Tibial nerve (tissue), 4 donors: ENCODE measurements around the gene PSTPIP1. TPM values are rescaled to one million over a fixed set of nuclear protein-coding genes. Genes with fewer than 3 reads are reported as not detected.

Experiments used
- DNase-seq, 2 donors: peaks; one replicate each; pipeline ENCODE4 v3.0.0-alpha.2; 2019; ENCODE audit warnings: low spot score in 2 of 2
- H3K27ac ChIP-seq, 4 donors: fragments of 200-600 bp; sonication (generic) in 3 of 4; one replicate each; pipeline ENCODE4 v1.5.1; 2017 to 2019; ENCODE audit warnings: mild to moderate bottlenecking in 1 of 4
- H3K27me3 ChIP-seq, 2 donors: fragments of 200-600 bp; sonication (generic) in 1 of 2; one replicate each; pipeline versions ENCODE4 v1.5.1 to v1.6.0; 2017 to 2019
- H3K36me3 ChIP-seq, 3 donors: fragments of 200-600 bp; sonication (generic); one replicate each; pipeline ENCODE4 v1.5.1; 2018 to 2019
- H3K4me1 ChIP-seq, 4 donors: fragments of 200-600 bp; sonication (generic) in 3 of 4; one replicate each; pipeline ENCODE4 v1.5.1; 2017 to 2019
- H3K4me3 ChIP-seq, 4 donors: fragments of 200-600 bp; sonication (generic) in 3 of 4; one replicate each; pipeline ENCODE4 v1.5.1; 2017 to 2019; ENCODE audit warnings: mild to moderate bottlenecking in 1 of 4, moderate library complexity in 1 of 4
- H3K9me3 ChIP-seq, 4 donors: fragments of 200-600 bp; sonication (generic) in 3 of 4; one replicate each; pipeline ENCODE4 v1.5.1; 2017 to 2019
- EP300 ChIP-seq, 2 donors: sonication (generic); formaldehyde crosslinking; IDR thresholded peaks; one replicate each; pipeline ENCODE4 v1.6.1; 2017; ENCODE audit warnings: antibody characterized with exemption in 2 of 2, mild to moderate bottlenecking in 1 of 2
- POLR2A ChIP-seq, 2 donors: fragments of 450-650 bp; IDR thresholded peaks; one replicate each; pipeline ENCODE4 v1.6.1; 2017; ENCODE audit warnings: antibody characterized with exemption in 2 of 2, mild to moderate bottlenecking in 2 of 2, moderate library complexity in 2 of 2
- WGBS, 2 donors: methylation state at CpG; one replicate each; pipeline ENCODE4 v1.1.5; 2018; 5-methylcytosine and 5-hydroxymethylcytosine counted together
- total RNA-seq, 4 donors: library from RNA; depleted of rRNA; stranded (reverse); fragments of >200 nt; gene quantifications; one replicate each; pipeline ENCODE4 v1.1.0, GENCODE V29; 2016
- TF ChIP-seq, protein P1 (sequence below), 5 experiments: fragments of 200-600 bp in 3 of 5; fragments of 450-650 bp in 2 of 5; sonication (generic) in 3 of 5; IDR thresholded peaks; one replicate each; pipeline ENCODE4 v1.5.1; 2016 to 2019; ENCODE audit warnings: antibody characterized with exemption in 5 of 5, mild to moderate bottlenecking in 3 of 5, moderate library complexity in 2 of 5

The PSTPIP1 gene
- total RNA-seq, 4 donors from 2014 or later = 13.6 to 54.6 (median 19.3) TPM

DNA sequence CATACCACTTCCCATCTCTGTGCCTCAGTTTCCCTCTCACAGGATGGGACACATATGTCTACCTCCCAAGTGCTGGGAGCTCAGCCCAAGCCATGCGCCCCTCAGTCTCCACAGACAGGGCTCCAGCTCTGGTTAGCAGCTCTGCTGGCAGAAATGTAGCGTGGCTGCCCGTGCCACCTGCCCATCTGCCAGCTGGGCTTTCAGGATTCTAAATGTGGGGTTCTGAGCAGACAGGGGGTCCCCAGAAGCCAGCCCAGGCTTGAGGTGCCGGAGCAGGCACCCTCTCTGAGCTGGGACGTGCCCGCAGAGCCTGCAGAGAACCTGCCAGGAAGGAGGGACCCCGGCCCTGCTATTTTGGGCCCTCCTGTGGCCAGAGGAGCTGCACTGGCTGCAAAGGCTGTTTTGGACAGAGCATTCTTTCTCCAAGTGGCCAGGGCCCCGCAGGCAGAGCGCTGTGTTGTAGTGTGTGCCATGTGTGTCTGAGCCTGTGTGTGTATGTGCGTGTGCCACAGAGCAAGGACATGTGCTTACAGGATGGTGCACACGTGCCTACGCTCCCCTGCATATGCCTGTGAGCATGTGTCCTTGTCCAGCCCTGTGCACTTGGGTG lies 31.7 kb downstream of the PSTPIP1 start:
- no peaks in the 10 kb centered on the region for H3K9me3 ChIP-seq
- H3K4me1 ChIP-seq = peaks cover 0 to 33% (median 1%) of the 10 kb centered on the region in 4 donors
- H3K36me3 ChIP-seq = no peaks in the 10 kb centered on the region
- 86 to 96% methylated on average over 8 to 12 of the region's 12 CpGs for WGBS, 2 donors
- H3K27ac ChIP-seq = no peak overlapping the region
- no peak overlapping the region for H3K4me3 ChIP-seq
- H3K27me3 ChIP-seq = peaks cover 0 to 4% of the 10 kb centered on the region in 2 donors
- no peak for TF ChIP-seq POLR2A (IDR thresholded peaks at IDR 0.05)
- TF ChIP-seq, protein P1, sequence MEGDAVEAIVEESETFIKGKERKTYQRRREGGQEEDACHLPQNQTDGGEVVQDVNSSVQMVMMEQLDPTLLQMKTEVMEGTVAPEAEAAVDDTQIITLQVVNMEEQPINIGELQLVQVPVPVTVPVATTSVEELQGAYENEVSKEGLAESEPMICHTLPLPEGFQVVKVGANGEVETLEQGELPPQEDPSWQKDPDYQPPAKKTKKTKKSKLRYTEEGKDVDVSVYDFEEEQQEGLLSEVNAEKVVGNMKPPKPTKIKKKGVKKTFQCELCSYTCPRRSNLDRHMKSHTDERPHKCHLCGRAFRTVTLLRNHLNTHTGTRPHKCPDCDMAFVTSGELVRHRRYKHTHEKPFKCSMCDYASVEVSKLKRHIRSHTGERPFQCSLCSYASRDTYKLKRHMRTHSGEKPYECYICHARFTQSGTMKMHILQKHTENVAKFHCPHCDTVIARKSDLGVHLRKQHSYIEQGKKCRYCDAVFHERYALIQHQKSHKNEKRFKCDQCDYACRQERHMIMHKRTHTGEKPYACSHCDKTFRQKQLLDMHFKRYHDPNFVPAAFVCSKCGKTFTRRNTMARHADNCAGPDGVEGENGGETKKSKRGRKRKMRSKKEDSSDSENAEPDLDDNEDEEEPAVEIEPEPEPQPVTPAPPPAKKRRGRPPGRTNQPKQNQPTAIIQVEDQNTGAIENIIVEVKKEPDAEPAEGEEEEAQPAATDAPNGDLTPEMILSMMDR (IDR thresholded peaks at IDR 0.05) = no peak
- no peak for TF ChIP-seq EP300 (IDR thresholded peaks at IDR 0.05)
- DNase-seq = peak in 1 of 2 donors; percentile 8

DNA sequence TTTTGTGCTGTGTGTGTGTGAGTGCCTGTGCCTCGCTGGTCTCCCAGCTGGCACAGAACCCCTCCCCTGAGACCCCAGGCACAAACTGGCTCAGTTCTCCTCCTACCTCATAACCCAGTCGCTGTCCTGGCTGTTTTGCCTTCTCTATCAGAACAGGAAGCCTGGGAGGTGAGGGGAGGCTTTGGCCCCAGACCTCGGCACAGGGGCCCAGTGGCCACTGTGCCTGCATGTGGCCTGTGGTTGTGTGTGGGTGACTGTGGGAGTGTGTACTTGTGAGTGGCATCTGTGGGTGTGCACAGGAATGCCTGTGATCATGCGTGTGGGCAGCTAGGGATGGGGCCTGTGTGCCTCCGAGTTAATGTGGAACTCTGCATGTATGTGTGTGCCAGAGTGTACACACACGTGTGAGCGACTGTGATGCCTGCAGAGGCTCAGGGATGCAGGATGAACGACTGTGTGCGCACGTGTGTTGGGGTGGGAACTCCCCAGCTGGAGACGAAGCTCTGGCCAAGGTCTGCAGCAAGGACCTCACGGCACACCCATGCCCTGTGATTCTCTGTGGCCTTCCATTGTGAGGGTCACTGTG lies 32.3 kb downstream of the PSTPIP1 start:
- H3K36me3 ChIP-seq = no peaks in the 10 kb centered on the region
- WGBS, 2 donors = 74 to 80% methylated on average over 10 to 11 of the region's 12 CpGs
- peaks cover 0 to 4% of the 10 kb centered on the region in 2 donors for H3K27me3 ChIP-seq
- H3K4me3 ChIP-seq = no peak overlapping the region
- TF ChIP-seq POLR2A (IDR thresholded peaks at IDR 0.05) (no peak), EP300 (IDR thresholded peaks at IDR 0.05) (no peak)
- TF ChIP-seq, protein P1 (IDR thresholded peaks at IDR 0.05) = no peak
- no peak overlapping the region for H3K27ac ChIP-seq
- DNase-seq = peak in 1 of 2 donors; percentile 5
- no peaks in the 10 kb centered on the region for H3K9me3 ChIP-seq
- H3K4me1 ChIP-seq = peaks cover 0 to 34% (median 1%) of the 10 kb centered on the region in 4 donors

DNA sequence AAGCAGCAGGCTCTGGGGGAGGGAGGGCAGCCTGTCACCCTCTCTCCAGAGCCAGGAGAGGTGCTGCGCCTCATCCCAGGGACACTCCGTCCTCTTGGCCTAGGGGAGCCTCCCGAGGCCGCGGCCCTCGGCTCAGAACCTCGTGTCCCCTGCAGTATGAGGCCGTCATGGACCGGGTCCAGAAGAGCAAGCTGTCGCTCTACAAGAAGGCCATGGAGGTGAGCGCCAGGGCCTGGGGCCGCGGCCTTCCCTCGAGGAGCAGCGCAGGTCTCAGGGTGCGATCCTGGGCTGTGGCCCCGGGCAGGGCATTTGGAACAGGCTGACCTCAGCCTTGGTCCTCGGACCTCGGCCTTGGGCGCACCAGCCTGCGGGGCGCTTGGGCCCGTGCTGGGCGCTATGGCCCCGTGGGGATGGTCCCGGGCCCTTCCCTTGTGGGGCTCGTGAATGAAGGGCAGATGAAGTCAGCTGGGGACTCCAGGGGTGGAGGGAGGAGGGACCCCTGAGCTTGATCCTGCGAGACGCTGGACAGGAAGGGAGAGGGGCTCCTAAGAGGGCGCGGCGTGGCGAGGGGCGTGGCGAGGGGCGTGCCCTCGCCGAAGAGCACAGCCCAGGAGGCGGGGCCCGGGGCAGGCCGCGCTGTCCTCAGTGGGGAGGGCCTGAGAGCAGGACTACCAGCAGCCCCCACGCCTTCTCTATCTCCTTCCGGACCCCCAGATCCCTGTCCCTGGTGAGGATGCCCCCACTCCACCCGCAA lies 32.9 kb downstream of the PSTPIP1 start:
- peaks cover 0 to 4% of the 10 kb centered on the region in 2 donors for H3K27me3 ChIP-seq
- H3K27ac ChIP-seq = peak overlapping the region in 1 of 4 donors; percentile 4
- no peaks in the 10 kb centered on the region for H3K36me3 ChIP-seq
- DNase-seq = peak in 1 of 2 donors; percentile 7
- no peak for TF ChIP-seq EP300 (IDR thresholded peaks at IDR 0.05)
- TF ChIP-seq POLR2A (IDR thresholded peaks at IDR 0.05) = no peak
- H3K4me1 ChIP-seq = peaks cover 0 to 34% (median 1%) of the 10 kb centered on the region in 4 donors
- H3K9me3 ChIP-seq = no peaks in the 10 kb centered on the region
- peak overlapping the region in 2 of 4 donors; percentile 6 to 36 for H3K4me3 ChIP-seq
- 24 to 47% methylated on average over 22 to 34 of the region's 45 CpGs for WGBS, 2 donors

DNA sequence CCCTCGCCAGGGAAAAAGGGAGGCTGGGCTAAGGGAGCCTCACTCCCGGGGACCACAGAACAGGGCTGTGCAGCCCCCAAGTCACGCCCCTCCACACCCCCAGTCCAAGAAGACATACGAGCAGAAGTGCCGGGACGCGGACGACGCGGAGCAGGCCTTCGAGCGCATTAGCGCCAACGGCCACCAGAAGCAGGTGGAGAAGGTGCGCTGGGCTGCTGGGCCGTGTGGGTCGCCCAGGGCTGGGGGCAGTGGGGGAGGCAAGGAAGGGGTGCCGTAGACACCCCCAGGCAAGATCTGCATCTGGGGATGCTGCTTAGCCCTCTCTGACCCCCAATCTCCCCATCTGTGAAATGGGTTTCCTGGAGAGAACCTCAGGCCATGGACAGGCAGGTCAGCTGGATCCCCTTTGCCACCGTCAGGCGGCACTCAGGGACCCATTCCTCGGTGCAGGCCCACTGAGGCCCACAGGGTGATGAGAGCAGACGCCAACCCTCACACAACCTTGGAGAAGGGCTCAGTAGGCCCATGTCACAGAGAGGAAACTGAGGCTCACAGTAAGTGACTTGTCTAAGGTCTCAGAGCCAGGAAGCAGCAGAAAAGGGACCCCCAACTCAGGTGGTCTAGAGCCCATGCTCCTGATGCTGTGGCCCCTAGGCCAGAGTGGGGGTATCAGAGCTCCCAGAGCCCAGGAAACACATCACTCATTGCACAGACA lies 33.7 kb downstream of the PSTPIP1 start:
- TF ChIP-seq EP300 (IDR thresholded peaks at IDR 0.05) = no peak
- TF ChIP-seq, protein P1 (IDR thresholded peaks at IDR 0.05) = no peak
- H3K4me3 ChIP-seq = peak overlapping the region in 2 of 4 donors; percentile 6 to 36
- peaks cover 0 to 4% of the 10 kb centered on the region in 2 donors for H3K27me3 ChIP-seq
- 50 to 84% methylated on average over 5 to 22 of the region's 22 CpGs for WGBS, 2 donors
- peak in 1 of 2 donors; percentile 8 for DNase-seq
- peaks cover 0 to 35% (median 1%) of the 10 kb centered on the region in 4 donors for H3K4me1 ChIP-seq
- H3K27ac ChIP-seq = peak overlapping the region in 1 of 4 donors; percentile 4
- no peaks in the 10 kb centered on the region for H3K36me3 ChIP-seq
- no peaks in the 10 kb centered on the region for H3K9me3 ChIP-seq
